ENCODE data around the gene COL24A1. TPM values are rescaled to one million over a fixed set of nuclear protein-coding genes. Genes with fewer than 3 reads are reported as not detected.

The COL24A1 gene
- total RNA-seq, 4 donors from 2014 or later = 3.7 to 5.3 (median 4.4) TPM

DNA sequence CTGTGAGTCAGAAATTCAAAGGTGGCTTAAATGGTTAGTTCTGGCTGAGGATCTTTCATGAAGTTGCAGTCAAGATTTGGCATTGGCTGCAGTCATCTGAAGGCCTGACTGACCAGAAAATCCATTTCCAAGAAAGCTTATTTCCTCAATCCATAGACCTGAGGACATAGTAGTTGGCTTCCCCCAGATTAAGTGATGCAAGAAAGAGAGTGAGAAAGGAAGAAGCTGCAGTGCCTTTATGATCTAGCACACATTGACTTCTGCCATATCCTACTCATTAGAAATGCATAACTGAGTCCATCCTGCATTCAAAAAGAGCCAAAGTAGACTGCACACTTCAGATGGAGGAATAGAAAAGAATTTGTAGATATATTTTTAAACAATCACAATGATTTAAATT, 222.6 kb downstream of the COL24A1 start:
- no peak overlapping the region for H3K27ac ChIP-seq (replicated peaks in 1 of 4)
- no peak for TF ChIP-seq POLR2AphosphoS5 (IDR thresholded peaks at IDR 0.05)
- no peak for TF ChIP-seq EP300 (IDR thresholded peaks at IDR 0.05)
- TF ChIP-seq, protein P1, sequence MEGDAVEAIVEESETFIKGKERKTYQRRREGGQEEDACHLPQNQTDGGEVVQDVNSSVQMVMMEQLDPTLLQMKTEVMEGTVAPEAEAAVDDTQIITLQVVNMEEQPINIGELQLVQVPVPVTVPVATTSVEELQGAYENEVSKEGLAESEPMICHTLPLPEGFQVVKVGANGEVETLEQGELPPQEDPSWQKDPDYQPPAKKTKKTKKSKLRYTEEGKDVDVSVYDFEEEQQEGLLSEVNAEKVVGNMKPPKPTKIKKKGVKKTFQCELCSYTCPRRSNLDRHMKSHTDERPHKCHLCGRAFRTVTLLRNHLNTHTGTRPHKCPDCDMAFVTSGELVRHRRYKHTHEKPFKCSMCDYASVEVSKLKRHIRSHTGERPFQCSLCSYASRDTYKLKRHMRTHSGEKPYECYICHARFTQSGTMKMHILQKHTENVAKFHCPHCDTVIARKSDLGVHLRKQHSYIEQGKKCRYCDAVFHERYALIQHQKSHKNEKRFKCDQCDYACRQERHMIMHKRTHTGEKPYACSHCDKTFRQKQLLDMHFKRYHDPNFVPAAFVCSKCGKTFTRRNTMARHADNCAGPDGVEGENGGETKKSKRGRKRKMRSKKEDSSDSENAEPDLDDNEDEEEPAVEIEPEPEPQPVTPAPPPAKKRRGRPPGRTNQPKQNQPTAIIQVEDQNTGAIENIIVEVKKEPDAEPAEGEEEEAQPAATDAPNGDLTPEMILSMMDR (IDR thresholded peaks at IDR 0.05) = no peak
- no peak for TF ChIP-seq POLR2A (IDR thresholded peaks at IDR 0.05; ENCODE audit: low read depth)
- no peaks in the 10 kb centered on the region for H3K36me3 ChIP-seq
- no peak overlapping the region for H3K4me3 ChIP-seq
- no peaks in the 10 kb centered on the region for H3K9me3 ChIP-seq
- peaks cover 0 to 18% (median 3%) of the 10 kb centered on the region in 4 donors for H3K4me1 ChIP-seq
- no peaks in the 10 kb centered on the region for H3K27me3 ChIP-seq
- no peak for DNase-seq (ENCODE audit: extremely low spot score)
- intact Hi-C loops (cut with DNase I) = no loop called here

DNA sequence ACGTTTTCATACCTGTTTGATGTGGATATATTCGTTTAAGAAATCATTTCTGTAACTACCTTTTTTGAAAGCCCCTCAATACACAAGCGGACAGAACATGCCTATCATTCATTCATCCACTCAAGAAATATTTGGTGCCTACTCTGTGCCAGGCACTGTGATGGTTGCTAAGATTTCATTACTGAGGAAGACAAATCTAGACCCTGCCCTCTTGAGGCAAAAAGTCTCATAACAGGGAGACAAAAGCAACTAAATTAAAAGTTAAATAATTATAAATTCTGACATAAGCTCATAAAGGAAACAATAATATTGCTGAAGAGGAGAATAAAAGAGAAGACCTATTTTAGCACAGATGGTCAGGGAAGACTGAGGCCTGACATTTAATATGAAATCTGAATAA, 244.8 kb downstream of the COL24A1 start:
- no peaks in the 10 kb centered on the region for H3K36me3 ChIP-seq
- intact Hi-C loops (cut with DNase I) = no loop called here
- H3K27me3 ChIP-seq = no peaks in the 10 kb centered on the region
- 77% methylated on average over 3 of the region's 3 CpGs for WGBS
- TF ChIP-seq POLR2A (IDR thresholded peaks at IDR 0.05; ENCODE audit: low read depth) = no peak
- TF ChIP-seq EP300 (IDR thresholded peaks at IDR 0.05) = no peak
- TF ChIP-seq POLR2AphosphoS5 (IDR thresholded peaks at IDR 0.05) = no peak
- TF ChIP-seq, protein P1 (IDR thresholded peaks at IDR 0.05) = no peak
- no peaks in the 10 kb centered on the region for H3K4me1 ChIP-seq
- DNase-seq (ENCODE audit: extremely low spot score) = no peak
- no peak overlapping the region for H3K27ac ChIP-seq (replicated peaks in 1 of 4)
- H3K4me3 ChIP-seq = no peak overlapping the region
- no peaks in the 10 kb centered on the region for H3K9me3 ChIP-seq

DNA sequence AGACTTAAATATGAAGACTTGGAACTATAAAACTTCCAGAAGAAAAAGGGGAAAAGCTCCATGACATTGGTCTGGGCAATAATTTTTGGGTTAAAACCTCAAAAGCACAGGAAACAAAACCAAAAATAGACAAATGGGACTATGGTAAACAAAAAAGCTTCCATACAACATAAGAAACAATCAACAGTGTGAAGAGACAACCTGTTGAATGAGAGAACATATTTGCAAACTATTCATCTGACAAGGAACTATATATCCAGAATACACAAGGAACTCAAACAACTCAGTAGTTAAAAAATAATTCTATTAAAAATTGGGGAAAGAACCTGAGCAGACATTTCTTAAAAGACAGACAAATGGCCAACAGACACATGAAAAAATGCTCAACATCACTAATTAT, 255.7 kb downstream of the COL24A1 start:
- TF ChIP-seq POLR2A (IDR thresholded peaks at IDR 0.05; ENCODE audit: low read depth) (no peak), EP300 (IDR thresholded peaks at IDR 0.05) (no peak), POLR2AphosphoS5 (IDR thresholded peaks at IDR 0.05) (no peak)
- TF ChIP-seq, protein P1 (IDR thresholded peaks at IDR 0.05) = no peak
- H3K4me3 ChIP-seq = no peak overlapping the region
- H3K27ac ChIP-seq (replicated peaks in 1 of 4) = no peak overlapping the region
- intact Hi-C loops (cut with DNase I) = no loop called here
- no peaks in the 10 kb centered on the region for H3K27me3 ChIP-seq
- H3K4me1 ChIP-seq = peaks cover 0 to 15% (median 12%) of the 10 kb centered on the region in 4 donors
- no peaks in the 10 kb centered on the region for H3K36me3 ChIP-seq
- H3K9me3 ChIP-seq = peaks cover 0 to 7% (median 0%) of the 10 kb centered on the region in 4 donors
- DNase-seq (ENCODE audit: extremely low spot score) = no peak

DNA sequence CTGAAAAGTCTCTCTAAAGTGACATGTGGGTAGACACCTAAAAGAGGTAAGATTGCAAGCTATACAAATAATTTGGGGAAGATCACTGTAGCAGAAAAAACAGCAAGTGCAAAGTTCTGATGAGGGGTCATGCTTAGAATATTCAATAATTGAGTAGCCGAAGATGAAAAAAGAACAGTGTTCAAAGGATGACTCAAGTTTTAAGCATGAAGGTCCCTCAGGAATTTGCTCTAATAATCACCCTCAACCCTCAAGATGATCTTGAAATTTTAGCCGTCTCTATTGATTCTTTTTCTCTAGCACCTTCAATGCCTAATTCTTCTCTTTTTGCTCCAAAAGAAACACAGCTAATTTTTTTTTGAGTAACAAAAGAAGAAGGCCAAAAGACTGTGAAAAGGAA, 257.7 kb downstream of the COL24A1 start:
- H3K36me3 ChIP-seq = no peaks in the 10 kb centered on the region
- DNase-seq (ENCODE audit: extremely low spot score) = no peak
- no peaks in the 10 kb centered on the region for H3K27me3 ChIP-seq
- no peak overlapping the region for H3K27ac ChIP-seq (replicated peaks in 1 of 4)
- 82% methylated on average over 2 of the region's 2 CpGs for WGBS
- H3K9me3 ChIP-seq = peaks cover 0 to 7% (median 0%) of the 10 kb centered on the region in 4 donors
- no peak overlapping the region for H3K4me3 ChIP-seq
- intact Hi-C loops (cut with DNase I) = no loop called here
- H3K4me1 ChIP-seq = peaks cover 0 to 11% (median 9%) of the 10 kb centered on the region in 4 donors
- TF ChIP-seq, protein P1 (IDR thresholded peaks at IDR 0.05) = no peak
- no peak for TF ChIP-seq EP300 (IDR thresholded peaks at IDR 0.05)
- no peak for TF ChIP-seq POLR2AphosphoS5 (IDR thresholded peaks at IDR 0.05)
- TF ChIP-seq POLR2A (IDR thresholded peaks at IDR 0.05; ENCODE audit: low read depth) = no peak

DNA sequence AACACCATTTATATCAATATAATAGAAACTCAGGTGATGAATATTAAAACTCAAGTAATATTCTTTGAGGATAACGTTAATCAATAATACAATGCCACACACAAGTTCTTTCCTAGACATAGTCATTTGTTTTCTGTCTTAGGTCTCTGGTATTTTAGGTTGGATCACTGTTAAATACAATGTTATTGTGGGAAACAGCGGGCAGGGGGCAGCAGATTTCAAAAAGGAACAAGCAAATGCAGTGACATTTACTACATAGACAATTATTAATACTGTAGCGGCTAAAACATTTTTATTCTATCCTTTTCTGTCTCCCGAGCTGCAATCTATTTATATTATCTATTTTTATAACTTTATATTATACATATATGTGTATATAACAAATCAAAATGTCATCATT, 261.9 kb downstream of the COL24A1 start:
- Histone ChIP-seq H3K36me3 (no peaks in the 10 kb centered on the region), H3K9me3 (no peaks in the 10 kb centered on the region), H3K27ac (replicated peaks in 1 of 4) (no peak overlapping the region), H3K4me1 (no peaks in the 10 kb centered on the region), H3K4me3 (no peak overlapping the region), H3K27me3 (no peaks in the 10 kb centered on the region)
- TF ChIP-seq, protein P1 (IDR thresholded peaks at IDR 0.05) = peak; percentile 19 to 42 (median 28)
- no peak for TF ChIP-seq POLR2A (IDR thresholded peaks at IDR 0.05; ENCODE audit: low read depth)
- intact Hi-C loops (cut with DNase I) = no loop called here
- 25% methylated on average over 4 of the region's 4 CpGs for WGBS
- DNase-seq (ENCODE audit: extremely low spot score) = no peak
